Caco-2 (cell line): ENCODE results near the gene PARP9. TPM values are rescaled to one million over a fixed set of nuclear protein-coding genes. Genes with fewer than 3 reads are reported as not detected.
"Not testable (repeated sequence)": the region's sequence is repeated elsewhere in the genome, so short reads cannot be mapped to it uniquely, and the experiment has no call there.

Source experiments
- BruUV-seq: library from RNA; stranded (reverse); fragments of 400-500 nt; replicated peaks from 2 replicates; lab custom pipeline; 2021; lab: Mats Ljungman, UMichigan
- CTCF ChIA-PET: fragments of 300-600 bp; sonication (Branson Sonifier 250); formaldehyde crosslinking; loops from one replicate; lab custom pipeline; 2022; ENCODE audit warnings: antibody characterized with exemption; lab: Charles Lee
- POLR2A ChIA-PET: fragments of 300-600 bp; sonication (Branson Sonifier 250); formaldehyde crosslinking; loops from one replicate; lab custom pipeline; 2022; ENCODE audit warnings: antibody characterized with exemption; lab: Charles Lee
- DNase-seq, 2 experiments: peaks; one replicate each; pipeline versions ENCODE4 v3.0.0 to v3.0.0-alpha.2; 2020 to 2022
- H3K27me3 ChIP-seq: replicated peaks from 2 replicates; pipeline ENCODE4 v1.6.0; 2011; ENCODE audit warnings: low read length; ENCODE audit not compliant: control insufficient read depth, insufficient read depth
- H3K36me3 ChIP-seq: 2 replicates; pipeline ENCODE4 v1.5.1; 2011; ENCODE audit warnings: low read length; ENCODE audit not compliant: control insufficient read depth, insufficient read depth
- H3K4me1 ChIP-seq: fragments of 250-450 bp; sonication (Bioruptor Pico); 2 replicates; pipeline ENCODE4 v1.5.1; 2020; ENCODE audit warnings: mild to moderate bottlenecking
- H3K4me3 ChIP-seq: 2 replicates; pipeline ENCODE4 v1.5.1; 2011; ENCODE audit warnings: low read depth, mild to moderate bottlenecking, control low read depth, low read length
- H3K9me3 ChIP-seq: fragments of 250-450 bp; sonication (Bioruptor Pico); 2 replicates; pipeline ENCODE4 v1.5.1; 2020; ENCODE audit warnings: mild to moderate bottlenecking, moderate library complexity
- H3K27ac Mint-ChIP-seq: one replicate; pipeline ENCODE4 v1.8.0; 2022; ENCODE audit warnings: mixed read lengths; ENCODE audit not compliant: unreplicated experiment
- H3K27me3 Mint-ChIP-seq: one replicate; pipeline ENCODE4 v1.8.0; 2022; ENCODE audit warnings: mixed read lengths; ENCODE audit not compliant: insufficient read depth, unreplicated experiment
- H3K36me3 Mint-ChIP-seq: one replicate; pipeline ENCODE4 v1.8.0; 2022; ENCODE audit warnings: mild to moderate bottlenecking, mixed read lengths; ENCODE audit not compliant: insufficient read depth, unreplicated experiment
- H3K4me1 Mint-ChIP-seq: one replicate; pipeline ENCODE4 v1.8.0; 2022; ENCODE audit warnings: low read depth, mixed read lengths; ENCODE audit not compliant: unreplicated experiment
- H3K4me3 Mint-ChIP-seq: one replicate; pipeline ENCODE4 v1.8.0; 2022; ENCODE audit warnings: mild to moderate bottlenecking, moderate library complexity, mixed read lengths; ENCODE audit not compliant: unreplicated experiment
- H3K9me3 Mint-ChIP-seq: one replicate; pipeline ENCODE4 v1.8.0; 2022; ENCODE audit warnings: mixed read lengths; ENCODE audit not compliant: unreplicated experiment
- intact Hi-C: fragments of 100-400 bp; cut with micrococcal nuclease; formaldehyde crosslinking; loops from one replicate; pipeline ENCODE4 v1.10.0; 2022; ENCODE audit not compliant: unreplicated experiment
- total RNA-seq: library from RNA; stranded (reverse); gene quantifications from 2 replicates; pipeline ENCODE4 v1.2.3, GENCODE V29; 2022
- TF ChIP-seq, protein P1 (sequence below), 2 experiments: fragments of 200-600 bp in 1 of 2; IDR thresholded peaks; 1 replicate in 1 of 2; 2 replicates in 1 of 2; pipeline versions ENCODE4 v1.5.1 to v1.8.0; 2011 to 2022; ENCODE audit warnings: antibody characterized with exemption in 1 of 2, control low read depth in 1 of 2, inconsistent platforms in 1 of 2, low read depth in 1 of 2, low read length in 1 of 2, mild to moderate bottlenecking in 1 of 2, moderate library complexity in 1 of 2; ENCODE audit not compliant: insufficient read depth in 1 of 2, severe bottlenecking in 1 of 2, unreplicated experiment in 1 of 2

PARP9 gene
- total RNA-seq, 1 experiment from 2014 or later: 15.8 TPM

DNA sequence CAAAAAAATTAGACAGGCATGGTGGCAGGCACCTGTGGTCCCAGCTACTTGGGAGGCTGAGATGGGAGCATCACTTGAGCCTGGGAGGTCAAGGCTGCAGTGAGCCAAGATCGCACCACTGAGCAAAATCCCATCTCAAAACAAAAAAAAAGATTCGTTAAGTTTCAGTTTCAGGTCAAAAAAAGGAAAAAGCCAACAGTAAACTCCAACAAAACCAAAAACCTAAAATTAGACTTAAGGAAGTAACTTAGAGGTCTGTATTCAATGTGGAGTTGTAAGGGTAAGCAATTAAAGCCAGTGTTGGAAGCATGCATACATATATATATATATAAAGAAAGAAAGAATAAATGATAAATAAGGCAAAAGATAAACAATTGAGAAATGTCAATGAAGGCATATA is 61.2 kb downstream of the PARP9 start:
- H3K9me3 Mint-ChIP-seq: no peaks in the 10 kb centered on the region
- Histone ChIP-seq H3K4me3 (no peak overlapping the region), H3K36me3 (no peaks in the 10 kb centered on the region), H3K27me3 (no peaks in the 10 kb centered on the region), H3K9me3 (no peaks in the 10 kb centered on the region), H3K4me1 (no peaks in the 10 kb centered on the region)
- H3K27me3 Mint-ChIP-seq: no peaks in the 10 kb centered on the region
- BruUV-seq: no TSS peak
- H3K36me3 Mint-ChIP-seq: peaks cover 17% of the 10 kb centered on the region
- ChIA-PET POLR2A (no interaction called here), CTCF (no interaction called here)
- intact Hi-C loops: no loop called here
- peaks cover 15% of the 10 kb centered on the region for H3K4me1 Mint-ChIP-seq
- TF ChIP-seq, protein P1, sequence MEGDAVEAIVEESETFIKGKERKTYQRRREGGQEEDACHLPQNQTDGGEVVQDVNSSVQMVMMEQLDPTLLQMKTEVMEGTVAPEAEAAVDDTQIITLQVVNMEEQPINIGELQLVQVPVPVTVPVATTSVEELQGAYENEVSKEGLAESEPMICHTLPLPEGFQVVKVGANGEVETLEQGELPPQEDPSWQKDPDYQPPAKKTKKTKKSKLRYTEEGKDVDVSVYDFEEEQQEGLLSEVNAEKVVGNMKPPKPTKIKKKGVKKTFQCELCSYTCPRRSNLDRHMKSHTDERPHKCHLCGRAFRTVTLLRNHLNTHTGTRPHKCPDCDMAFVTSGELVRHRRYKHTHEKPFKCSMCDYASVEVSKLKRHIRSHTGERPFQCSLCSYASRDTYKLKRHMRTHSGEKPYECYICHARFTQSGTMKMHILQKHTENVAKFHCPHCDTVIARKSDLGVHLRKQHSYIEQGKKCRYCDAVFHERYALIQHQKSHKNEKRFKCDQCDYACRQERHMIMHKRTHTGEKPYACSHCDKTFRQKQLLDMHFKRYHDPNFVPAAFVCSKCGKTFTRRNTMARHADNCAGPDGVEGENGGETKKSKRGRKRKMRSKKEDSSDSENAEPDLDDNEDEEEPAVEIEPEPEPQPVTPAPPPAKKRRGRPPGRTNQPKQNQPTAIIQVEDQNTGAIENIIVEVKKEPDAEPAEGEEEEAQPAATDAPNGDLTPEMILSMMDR (IDR thresholded peaks at IDR 0.05; ENCODE audit: insufficient read depth in 1 of 2, low read depth in 1 of 2, low read length in 1 of 2, severe bottlenecking in 1 of 2, unreplicated experiment in 1 of 2): no peak
- H3K27ac Mint-ChIP-seq: no peak overlapping the region
- no peak for DNase-seq
- no peak overlapping the region for H3K4me3 Mint-ChIP-seq

DNA sequence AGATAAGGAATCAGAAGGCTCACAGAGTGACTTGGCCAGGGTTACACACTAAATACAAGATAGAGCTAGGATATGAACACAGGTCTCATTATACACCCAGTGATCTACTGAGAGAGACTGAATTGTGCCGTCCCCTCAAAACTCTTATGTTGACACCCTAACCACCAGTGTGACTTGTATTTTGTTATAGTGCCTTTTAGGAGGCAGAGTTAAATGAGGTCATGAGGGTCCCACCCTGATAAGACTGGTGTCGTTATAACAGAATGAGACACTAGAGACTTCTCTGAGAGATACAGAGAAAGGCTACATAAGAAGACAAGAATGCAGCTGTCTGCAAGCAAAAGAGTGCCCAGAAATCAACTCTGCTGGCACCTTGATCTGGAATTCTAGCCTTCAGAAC is 62.0 kb downstream of the PARP9 start:
- intact Hi-C loops: no loop called here
- no peaks in the 10 kb centered on the region for H3K27me3 Mint-ChIP-seq
- Histone ChIP-seq H3K36me3 (no peaks in the 10 kb centered on the region), H3K4me1 (no peaks in the 10 kb centered on the region), H3K27me3 (no peaks in the 10 kb centered on the region), H3K4me3 (no peak overlapping the region), H3K9me3 (no peaks in the 10 kb centered on the region)
- POLR2A ChIA-PET: no interaction called here
- peaks cover 15% of the 10 kb centered on the region for H3K4me1 Mint-ChIP-seq
- H3K9me3 Mint-ChIP-seq: no peaks in the 10 kb centered on the region
- H3K4me3 Mint-ChIP-seq: no peak overlapping the region
- CTCF ChIA-PET: no interaction called here
- peaks cover 17% of the 10 kb centered on the region for H3K36me3 Mint-ChIP-seq
- TF ChIP-seq, protein P1 (IDR thresholded peaks at IDR 0.05; ENCODE audit: insufficient read depth in 1 of 2, low read depth in 1 of 2, low read length in 1 of 2, severe bottlenecking in 1 of 2, unreplicated experiment in 1 of 2): no peak
- DNase-seq: no peak
- H3K27ac Mint-ChIP-seq: no peak overlapping the region
- BruUV-seq: no TSS peak

DNA sequence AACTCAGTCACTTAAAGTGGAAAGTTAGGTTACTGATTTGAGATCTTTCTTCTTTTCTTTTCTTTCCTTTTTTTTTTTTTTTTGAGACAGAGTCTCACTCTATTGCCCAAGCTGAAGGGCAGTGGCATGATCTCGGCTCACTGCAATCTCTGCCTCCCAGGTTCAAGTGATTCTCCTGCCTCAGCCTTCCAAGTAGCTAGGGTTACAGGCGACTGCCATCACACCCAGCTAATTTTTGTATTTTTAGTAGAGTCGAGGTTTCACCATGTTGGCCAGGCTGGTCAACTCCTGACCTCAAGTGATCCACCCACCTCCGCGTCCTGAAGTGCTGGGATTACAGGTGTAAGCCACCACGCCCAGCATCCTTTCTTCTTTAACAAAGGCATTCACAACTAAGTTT is 63.1 kb downstream of the PARP9 start:
- Mint-ChIP-seq H3K36me3 (peaks cover 23% of the 10 kb centered on the region), H3K4me1 (peaks cover 15% of the 10 kb centered on the region)
- H3K27ac Mint-ChIP-seq, intact Hi-C loops, DNase-seq, POLR2A ChIA-PET, H3K27me3 ChIP-seq, H3K4me1 ChIP-seq, H3K36me3 ChIP-seq, H3K9me3 Mint-ChIP-seq, BruUV-seq, H3K4me3 ChIP-seq, CTCF ChIA-PET, H3K4me3 Mint-ChIP-seq, H3K9me3 ChIP-seq, H3K27me3 Mint-ChIP-seq: not testable (repeated sequence)

DNA sequence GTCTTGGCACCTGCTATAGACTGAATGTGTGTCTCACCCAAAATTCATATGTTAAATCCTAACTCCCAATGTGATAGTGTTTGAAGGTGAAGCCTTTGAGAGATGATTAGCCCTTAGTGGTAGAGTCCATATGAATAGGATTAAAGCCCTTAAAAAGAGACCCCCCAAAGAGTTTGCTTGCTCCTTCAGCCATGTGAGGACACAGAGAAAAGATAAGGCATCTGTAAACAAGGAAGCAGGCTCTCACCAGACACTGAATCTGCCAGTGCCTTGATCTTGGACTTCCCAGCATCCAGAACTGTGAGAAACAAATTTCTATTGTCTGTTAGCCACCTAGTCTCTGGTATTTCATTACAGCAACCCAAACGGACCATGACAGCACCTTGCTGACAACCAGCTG is 65.9 kb downstream of the PARP9 start:
- no peak for DNase-seq
- H3K36me3 Mint-ChIP-seq: peaks cover 36% of the 10 kb centered on the region
- H3K4me1 ChIP-seq: no peaks in the 10 kb centered on the region
- BruUV-seq: no TSS peak
- intact Hi-C loops: no loop called here
- no peaks in the 10 kb centered on the region for H3K9me3 Mint-ChIP-seq
- H3K27ac Mint-ChIP-seq: no peak overlapping the region
- no peaks in the 10 kb centered on the region for H3K27me3 Mint-ChIP-seq
- POLR2A ChIA-PET: no interaction called here
- H3K27me3 ChIP-seq: no peaks in the 10 kb centered on the region
- CTCF ChIA-PET: no interaction called here
- H3K4me3 ChIP-seq: no peak overlapping the region
- no peaks in the 10 kb centered on the region for H3K9me3 ChIP-seq
- TF ChIP-seq, protein P1 (IDR thresholded peaks at IDR 0.05; ENCODE audit: insufficient read depth in 1 of 2, low read depth in 1 of 2, low read length in 1 of 2, severe bottlenecking in 1 of 2, unreplicated experiment in 1 of 2): no peak
- no peak overlapping the region for H3K4me3 Mint-ChIP-seq
- peaks cover 9% of the 10 kb centered on the region for H3K4me1 Mint-ChIP-seq
- no peaks in the 10 kb centered on the region for H3K36me3 ChIP-seq
